22Rv1 (cell line): ENCODE data around the gene LAP3.

ENCODE experiments used
- CTCF ChIP-seq: fragments of 450-650 bp; IDR thresholded peaks from 2 replicates; pipeline ENCODE4 v1.5.1; 2017; ENCODE audit warnings: mild to moderate bottlenecking
- ZFX ChIP-seq: fragments of 450-650 bp; IDR thresholded peaks from 2 replicates; pipeline ENCODE4 v1.6.1; 2017; ENCODE audit warnings: antibody characterized with exemption, borderline replicate concordance

- TF ChIP-seq CTCF, result no peak
- TF ChIP-seq ZFX, result no peak
Observed at GRCh38 chr4:17580969-17581368, 4.0 kb downstream of the LAP3 start.
